ENCODE data around the gene WRNIP1. TPM values are rescaled to one million over a fixed set of nuclear protein-coding genes. Genes with fewer than 3 reads are reported as not detected.

WRNIP1 gene
- total and polyA plus RNA-seq, 9 of the 15 experiments (the other 6 are each of a cell fraction or from before 2014, with no cell fraction given), result 13.2 to 63.6 (median 48.6) TPM

DNA sequence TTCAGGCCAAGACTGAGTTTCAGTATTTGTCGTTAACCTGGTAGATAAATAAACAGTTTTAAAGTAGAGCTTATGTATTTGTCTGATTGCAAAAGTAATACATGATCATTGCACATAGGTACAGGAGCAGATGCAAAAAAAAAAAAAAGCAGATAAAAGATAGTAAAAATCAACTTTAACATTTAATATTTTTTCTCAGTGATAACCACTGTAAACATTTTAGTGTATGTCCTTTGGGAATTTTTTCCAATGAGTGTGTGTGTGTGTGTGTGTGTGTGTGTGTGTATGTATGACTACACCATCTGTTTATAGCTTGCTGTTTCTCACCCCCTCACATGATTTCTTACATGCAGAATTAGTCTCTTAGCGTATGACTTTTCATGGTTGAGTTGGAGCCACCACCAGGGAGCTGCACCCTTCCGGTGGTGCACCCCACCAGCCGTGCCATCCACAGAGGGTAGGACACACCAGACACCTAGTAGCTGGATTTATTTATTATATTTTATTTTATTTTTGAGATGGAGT is 26.3 kb downstream of the WRNIP1 start (continued):
- TF ChIP-seq, protein P1, sequence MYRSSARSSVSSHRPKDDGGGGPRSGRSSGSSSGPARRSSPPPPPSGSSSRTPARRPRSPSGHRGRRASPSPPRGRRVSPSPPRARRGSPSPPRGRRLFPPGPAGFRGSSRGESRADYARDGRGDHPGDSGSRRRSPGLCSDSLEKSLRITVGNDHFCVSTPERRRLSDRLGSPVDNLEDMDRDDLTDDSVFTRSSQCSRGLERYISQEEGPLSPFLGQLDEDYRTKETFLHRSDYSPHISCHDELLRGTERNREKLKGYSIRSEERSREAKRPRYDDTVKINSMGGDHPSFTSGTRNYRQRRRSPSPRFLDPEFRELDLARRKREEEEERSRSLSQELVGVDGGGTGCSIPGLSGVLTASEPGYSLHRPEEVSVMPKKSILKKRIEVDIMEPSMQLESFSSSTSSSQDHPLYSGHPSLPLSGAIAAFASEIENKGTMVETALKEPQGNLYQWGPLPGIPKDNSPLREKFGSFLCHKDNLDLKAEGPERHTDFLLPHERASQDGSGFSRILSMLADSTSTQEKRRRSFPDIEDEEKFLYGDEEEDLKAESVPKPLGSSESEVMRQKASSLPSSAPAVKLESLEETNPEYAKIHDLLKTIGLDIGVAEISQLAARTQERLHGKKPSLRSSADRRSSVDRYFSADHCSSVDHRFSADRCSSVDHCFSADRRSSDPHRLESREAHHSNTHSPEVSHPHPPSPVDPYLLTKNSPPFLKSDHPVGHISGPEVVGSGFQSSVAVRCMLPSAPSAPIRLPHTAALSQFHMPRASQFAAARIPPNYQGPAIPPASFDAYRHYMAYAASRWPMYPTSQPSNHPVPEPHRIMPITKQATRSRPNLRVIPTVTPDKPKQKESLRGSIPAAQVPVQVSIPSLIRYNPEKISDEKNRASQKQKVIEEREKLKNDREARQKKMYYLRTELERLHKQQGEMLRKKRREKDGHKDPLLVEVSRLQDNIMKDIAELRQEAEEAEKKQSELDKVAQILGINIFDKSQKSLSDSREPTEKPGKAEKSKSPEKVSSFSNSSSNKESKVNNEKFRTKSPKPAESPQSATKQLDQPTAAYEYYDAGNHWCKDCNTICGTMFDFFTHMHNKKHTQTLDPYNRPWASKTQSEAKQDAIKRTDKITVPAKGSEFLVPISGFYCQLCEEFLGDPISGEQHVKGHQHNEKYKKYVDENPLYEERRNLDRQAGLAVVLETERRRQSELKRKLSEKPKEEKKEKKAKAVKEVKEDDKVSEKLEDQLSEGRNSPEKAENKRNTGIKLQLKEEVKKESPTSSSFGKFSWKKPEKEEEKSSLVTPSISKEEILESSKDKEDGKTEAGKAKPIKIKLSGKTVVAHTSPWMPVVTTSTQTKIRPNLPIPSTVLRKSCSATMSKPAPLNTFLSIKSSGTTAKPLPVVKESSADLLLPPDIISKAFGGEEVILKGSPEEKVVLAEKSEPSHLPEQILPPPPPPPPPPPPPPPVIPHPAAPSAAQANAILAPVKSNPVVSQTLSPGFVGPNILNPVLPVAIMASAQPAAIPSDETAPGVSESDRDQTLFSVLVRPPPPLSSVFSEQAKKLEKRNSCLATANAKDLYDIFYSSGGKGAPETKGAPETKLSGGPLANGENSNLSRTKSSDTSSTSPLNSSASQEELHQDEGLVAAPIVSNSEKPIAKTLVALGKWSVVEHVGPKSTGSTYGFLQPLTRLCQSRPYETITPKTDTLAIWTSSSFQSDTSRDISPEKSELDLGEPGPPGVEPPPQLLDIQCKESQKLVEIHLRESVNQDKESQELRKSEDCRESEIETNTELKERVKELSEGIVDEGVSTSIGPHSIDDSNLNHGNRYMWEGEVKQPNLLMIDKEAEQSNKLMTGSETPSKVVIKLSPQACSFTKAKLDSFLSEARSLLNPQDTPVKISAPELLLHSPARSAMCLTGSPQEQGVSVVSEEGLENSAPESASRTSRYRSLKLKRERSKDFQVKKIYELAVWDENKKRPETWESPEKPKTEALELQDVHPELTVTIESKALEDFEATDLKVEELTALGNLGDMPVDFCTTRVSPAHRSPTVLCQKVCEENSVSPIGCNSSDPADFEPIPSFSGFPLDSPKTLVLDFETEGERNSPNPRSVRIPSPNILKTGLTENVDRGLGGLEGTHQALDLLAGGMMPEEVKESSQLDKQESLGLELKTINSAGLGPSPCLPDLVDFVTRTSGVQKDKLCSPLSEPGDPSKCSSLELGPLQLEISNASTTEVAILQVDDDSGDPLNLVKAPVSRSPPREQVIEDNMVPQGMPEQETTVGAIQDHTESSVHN (IDR thresholded peaks at IDR 0.05; ENCODE audit: borderline replicate concordance in 1 of 2, low read depth in 1 of 2), result no peak
- TF ChIP-seq, protein P2, sequence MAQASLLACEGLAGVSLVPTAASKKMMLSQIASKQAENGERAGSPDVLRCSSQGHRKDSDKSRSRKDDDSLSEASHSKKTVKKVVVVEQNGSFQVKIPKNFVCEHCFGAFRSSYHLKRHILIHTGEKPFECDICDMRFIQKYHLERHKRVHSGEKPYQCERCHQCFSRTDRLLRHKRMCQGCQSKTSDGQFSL (CRISPR knock-in tag; IDR thresholded peaks at IDR 0.05), result no peak
- TF ChIP-seq, protein P2 (tag; IDR thresholded peaks at IDR 0.05), result no peak
- TF ChIP-seq, protein P3, sequence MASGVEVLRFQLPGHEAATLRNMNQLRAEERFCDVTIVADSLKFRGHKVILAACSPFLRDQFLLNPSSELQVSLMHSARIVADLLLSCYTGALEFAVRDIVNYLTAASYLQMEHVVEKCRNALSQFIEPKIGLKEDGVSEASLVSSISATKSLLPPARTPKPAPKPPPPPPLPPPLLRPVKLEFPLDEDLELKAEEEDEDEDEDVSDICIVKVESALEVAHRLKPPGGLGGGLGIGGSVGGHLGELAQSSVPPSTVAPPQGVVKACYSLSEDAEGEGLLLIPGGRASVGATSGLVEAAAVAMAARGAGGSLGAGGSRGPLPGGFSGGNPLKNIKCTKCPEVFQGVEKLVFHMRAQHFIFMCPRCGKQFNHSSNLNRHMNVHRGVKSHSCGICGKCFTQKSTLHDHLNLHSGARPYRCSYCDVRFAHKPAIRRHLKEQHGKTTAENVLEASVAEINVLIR (CRISPR knock-in tag; IDR thresholded peaks at IDR 0.05), result no peak
- TF ChIP-seq ZNF316 (IDR thresholded peaks at IDR 0.05) (no peak), HEY1 (CRISPR knock-in tag; IDR thresholded peaks at IDR 0.05; ENCODE audit: borderline replicate concordance) (no peak)
- TF ChIP-seq, protein P4, sequence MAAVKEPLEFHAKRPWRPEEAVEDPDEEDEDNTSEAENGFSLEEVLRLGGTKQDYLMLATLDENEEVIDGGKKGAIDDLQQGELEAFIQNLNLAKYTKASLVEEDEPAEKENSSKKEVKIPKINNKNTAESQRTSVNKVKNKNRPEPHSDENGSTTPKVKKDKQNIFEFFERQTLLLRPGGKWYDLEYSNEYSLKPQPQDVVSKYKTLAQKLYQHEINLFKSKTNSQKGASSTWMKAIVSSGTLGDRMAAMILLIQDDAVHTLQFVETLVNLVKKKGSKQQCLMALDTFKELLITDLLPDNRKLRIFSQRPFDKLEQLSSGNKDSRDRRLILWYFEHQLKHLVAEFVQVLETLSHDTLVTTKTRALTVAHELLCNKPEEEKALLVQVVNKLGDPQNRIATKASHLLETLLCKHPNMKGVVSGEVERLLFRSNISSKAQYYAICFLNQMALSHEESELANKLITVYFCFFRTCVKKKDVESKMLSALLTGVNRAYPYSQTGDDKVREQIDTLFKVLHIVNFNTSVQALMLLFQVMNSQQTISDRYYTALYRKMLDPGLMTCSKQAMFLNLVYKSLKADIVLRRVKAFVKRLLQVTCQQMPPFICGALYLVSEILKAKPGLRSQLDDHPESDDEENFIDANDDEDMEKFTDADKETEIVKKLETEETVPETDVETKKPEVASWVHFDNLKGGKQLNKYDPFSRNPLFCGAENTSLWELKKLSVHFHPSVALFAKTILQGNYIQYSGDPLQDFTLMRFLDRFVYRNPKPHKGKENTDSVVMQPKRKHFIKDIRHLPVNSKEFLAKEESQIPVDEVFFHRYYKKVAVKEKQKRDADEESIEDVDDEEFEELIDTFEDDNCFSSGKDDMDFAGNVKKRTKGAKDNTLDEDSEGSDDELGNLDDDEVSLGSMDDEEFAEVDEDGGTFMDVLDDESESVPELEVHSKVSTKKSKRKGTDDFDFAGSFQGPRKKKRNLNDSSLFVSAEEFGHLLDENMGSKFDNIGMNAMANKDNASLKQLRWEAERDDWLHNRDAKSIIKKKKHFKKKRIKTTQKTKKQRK (IDR thresholded peaks at IDR 0.05; ENCODE audit: borderline replicate concordance, low read depth, low read length), result no peak
- TF ChIP-seq, protein P5, sequence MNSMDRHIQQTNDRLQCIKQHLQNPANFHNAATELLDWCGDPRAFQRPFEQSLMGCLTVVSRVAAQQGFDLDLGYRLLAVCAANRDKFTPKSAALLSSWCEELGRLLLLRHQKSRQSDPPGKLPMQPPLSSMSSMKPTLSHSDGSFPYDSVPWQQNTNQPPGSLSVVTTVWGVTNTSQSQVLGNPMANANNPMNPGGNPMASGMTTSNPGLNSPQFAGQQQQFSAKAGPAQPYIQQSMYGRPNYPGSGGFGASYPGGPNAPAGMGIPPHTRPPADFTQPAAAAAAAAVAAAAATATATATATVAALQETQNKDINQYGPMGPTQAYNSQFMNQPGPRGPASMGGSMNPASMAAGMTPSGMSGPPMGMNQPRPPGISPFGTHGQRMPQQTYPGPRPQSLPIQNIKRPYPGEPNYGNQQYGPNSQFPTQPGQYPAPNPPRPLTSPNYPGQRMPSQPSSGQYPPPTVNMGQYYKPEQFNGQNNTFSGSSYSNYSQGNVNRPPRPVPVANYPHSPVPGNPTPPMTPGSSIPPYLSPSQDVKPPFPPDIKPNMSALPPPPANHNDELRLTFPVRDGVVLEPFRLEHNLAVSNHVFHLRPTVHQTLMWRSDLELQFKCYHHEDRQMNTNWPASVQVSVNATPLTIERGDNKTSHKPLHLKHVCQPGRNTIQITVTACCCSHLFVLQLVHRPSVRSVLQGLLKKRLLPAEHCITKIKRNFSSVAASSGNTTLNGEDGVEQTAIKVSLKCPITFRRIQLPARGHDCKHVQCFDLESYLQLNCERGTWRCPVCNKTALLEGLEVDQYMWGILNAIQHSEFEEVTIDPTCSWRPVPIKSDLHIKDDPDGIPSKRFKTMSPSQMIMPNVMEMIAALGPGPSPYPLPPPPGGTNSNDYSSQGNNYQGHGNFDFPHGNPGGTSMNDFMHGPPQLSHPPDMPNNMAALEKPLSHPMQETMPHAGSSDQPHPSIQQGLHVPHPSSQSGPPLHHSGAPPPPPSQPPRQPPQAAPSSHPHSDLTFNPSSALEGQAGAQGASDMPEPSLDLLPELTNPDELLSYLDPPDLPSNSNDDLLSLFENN (IDR thresholded peaks at IDR 0.05; ENCODE audit: low read depth in 2 of 2, low read length in 2 of 2), result no peak
